Esophagus squamous epithelium (tissue), 4 donors: ENCODE measurements around the gene CDH2.

ENCODE experiments used
- POLR2A ChIP-seq, 4 donors: fragments of 450-650 bp; IDR thresholded peaks; one replicate each; pipeline ENCODE4 v1.6.1; 2017; ENCODE audit warnings: antibody characterized with exemption in 4 of 4, mild to moderate bottlenecking in 4 of 4, moderate library complexity in 3 of 4
- TF ChIP-seq, protein P1 (sequence below), 6 experiments: fragments of 450-650 bp in 4 of 6; fragments of 200-600 bp in 2 of 6; sonication (generic) in 2 of 6; IDR thresholded peaks; one replicate each; pipeline ENCODE4 v1.5.1; 2016 to 2019; ENCODE audit warnings: antibody characterized with exemption in 6 of 6, mild to moderate bottlenecking in 4 of 6, moderate library complexity in 4 of 6

DNA sequence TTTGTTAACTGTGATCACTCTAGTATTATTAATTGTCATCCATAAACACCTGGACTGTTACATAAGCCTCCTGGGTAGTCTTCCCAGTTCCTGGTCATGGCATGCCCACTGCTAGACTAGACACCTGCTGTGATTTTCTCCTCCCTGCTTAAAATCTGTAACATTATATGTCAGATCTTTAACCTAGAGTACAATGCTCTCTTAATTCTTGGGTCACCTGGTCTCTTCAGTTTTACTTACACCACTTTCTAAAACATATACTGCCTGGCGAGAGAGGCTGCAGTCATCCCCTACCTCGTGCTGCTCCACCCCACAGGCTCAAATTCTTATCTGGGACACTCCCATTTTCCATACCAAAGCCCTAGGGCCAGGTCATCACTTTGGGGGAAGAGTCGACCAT, 161.3 kb downstream of the CDH2 start:
- TF ChIP-seq, protein P1, sequence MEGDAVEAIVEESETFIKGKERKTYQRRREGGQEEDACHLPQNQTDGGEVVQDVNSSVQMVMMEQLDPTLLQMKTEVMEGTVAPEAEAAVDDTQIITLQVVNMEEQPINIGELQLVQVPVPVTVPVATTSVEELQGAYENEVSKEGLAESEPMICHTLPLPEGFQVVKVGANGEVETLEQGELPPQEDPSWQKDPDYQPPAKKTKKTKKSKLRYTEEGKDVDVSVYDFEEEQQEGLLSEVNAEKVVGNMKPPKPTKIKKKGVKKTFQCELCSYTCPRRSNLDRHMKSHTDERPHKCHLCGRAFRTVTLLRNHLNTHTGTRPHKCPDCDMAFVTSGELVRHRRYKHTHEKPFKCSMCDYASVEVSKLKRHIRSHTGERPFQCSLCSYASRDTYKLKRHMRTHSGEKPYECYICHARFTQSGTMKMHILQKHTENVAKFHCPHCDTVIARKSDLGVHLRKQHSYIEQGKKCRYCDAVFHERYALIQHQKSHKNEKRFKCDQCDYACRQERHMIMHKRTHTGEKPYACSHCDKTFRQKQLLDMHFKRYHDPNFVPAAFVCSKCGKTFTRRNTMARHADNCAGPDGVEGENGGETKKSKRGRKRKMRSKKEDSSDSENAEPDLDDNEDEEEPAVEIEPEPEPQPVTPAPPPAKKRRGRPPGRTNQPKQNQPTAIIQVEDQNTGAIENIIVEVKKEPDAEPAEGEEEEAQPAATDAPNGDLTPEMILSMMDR (IDR thresholded peaks at IDR 0.05) = no peak
- no peak for TF ChIP-seq POLR2A (IDR thresholded peaks at IDR 0.05)
